ENCODE data around the gene MEIS2. TPM values are rescaled to one million over a fixed set of nuclear protein-coding genes. Genes with fewer than 3 reads are reported as not detected.

MEIS2 gene
- total and polyA plus RNA-seq, 12 donors = 21.1 to 64.5 (median 48.5) TPM

DNA sequence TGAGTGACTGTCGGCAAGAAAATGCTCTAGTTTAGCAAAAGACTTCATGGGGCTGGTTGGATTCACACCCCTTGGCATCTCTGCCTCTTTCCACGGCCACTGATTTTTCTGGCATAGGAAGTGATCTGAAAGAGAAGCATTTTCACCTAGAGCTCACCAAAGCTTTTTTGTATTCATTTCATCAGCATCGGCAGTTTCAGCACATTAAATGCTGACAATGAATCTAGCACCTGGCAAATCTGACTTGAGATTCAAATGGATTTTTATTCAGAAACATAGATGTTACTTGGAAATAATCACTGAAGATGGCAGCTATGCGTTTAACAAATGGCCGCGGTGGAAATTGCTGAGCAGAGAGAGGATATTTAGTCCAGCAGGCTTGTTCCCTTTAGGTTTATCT, 155.9 kb downstream of the MEIS2 start:
- Histone ChIP-seq H3K4me1 (peaks cover 0 to 63% (median 20%) of the 10 kb centered on the region in 9 donors), H3K36me3 (peaks cover 0 to 12% (median 0%) of the 10 kb centered on the region in 9 donors), H3K4me3 (no peak overlapping the region), H3K27me3 (no peaks in the 10 kb centered on the region), H3K27ac (no peak overlapping the region), H3K9me3 (no peaks in the 10 kb centered on the region)
- TF ChIP-seq, protein P1, sequence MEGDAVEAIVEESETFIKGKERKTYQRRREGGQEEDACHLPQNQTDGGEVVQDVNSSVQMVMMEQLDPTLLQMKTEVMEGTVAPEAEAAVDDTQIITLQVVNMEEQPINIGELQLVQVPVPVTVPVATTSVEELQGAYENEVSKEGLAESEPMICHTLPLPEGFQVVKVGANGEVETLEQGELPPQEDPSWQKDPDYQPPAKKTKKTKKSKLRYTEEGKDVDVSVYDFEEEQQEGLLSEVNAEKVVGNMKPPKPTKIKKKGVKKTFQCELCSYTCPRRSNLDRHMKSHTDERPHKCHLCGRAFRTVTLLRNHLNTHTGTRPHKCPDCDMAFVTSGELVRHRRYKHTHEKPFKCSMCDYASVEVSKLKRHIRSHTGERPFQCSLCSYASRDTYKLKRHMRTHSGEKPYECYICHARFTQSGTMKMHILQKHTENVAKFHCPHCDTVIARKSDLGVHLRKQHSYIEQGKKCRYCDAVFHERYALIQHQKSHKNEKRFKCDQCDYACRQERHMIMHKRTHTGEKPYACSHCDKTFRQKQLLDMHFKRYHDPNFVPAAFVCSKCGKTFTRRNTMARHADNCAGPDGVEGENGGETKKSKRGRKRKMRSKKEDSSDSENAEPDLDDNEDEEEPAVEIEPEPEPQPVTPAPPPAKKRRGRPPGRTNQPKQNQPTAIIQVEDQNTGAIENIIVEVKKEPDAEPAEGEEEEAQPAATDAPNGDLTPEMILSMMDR (IDR thresholded peaks at IDR 0.05) = no peak
- intact Hi-C loops (cut with DNase I) = no loop called here
- 47 to 48% methylated on average over 6 of the region's 6 CpGs for WGBS, 2 donors
- ATAC-seq (no peak), DNase-seq (no peak)

DNA sequence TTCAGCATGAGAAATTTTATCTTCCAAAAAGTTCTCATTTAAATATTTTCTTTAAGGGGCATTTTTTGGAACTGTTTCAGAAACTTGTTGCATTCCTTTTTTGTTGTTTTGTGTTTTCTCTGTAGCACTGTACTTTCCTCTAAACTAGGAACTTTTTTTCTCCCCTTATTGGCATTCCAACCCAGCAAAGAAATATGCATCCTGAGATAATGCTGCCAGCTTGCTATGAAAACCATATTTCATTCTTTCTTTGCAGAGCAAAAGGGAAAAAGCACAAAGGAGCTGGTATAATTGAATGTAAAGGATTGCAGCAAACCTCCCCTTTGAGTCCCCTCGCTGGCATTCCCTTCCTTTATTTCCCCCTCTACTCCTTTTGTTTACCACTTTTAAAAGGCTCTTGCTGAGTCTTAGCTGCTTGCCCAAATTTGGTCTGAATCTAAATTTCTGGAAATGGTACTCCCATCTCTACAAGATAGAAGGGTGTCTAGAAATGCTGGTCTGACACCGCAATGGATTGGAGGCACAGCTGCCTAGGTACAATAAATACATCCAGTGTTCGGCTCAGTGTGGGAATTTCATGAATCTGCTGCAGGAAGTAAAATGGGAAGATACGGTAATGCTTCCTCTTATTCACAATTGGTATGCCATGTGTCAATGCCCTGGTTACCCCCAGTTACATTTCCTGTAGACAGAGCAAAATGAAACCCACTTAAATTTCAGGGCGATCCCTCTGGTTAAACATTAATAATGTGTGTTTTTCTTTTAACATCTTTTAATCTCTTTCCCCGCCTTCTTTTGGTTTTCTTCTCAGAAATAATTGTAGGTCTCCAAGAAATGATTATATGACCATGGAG, 156.6 kb downstream of the MEIS2 start:
- 70 to 76% methylated on average over 6 of the region's 6 CpGs for WGBS, 2 donors
- Histone ChIP-seq H3K4me3 (no peak overlapping the region), H3K27me3 (no peaks in the 10 kb centered on the region), H3K36me3 (peaks cover 0 to 10% (median 0%) of the 10 kb centered on the region in 9 donors), H3K27ac (no peak overlapping the region), H3K4me1 (peaks cover 0 to 63% (median 20%) of the 10 kb centered on the region in 9 donors), H3K9me3 (no peaks in the 10 kb centered on the region)
- intact Hi-C loops (cut with DNase I) = no loop called here
- DNase-seq (no peak), ATAC-seq (no peak)
- TF ChIP-seq, protein P1 (IDR thresholded peaks at IDR 0.05) = no peak

DNA sequence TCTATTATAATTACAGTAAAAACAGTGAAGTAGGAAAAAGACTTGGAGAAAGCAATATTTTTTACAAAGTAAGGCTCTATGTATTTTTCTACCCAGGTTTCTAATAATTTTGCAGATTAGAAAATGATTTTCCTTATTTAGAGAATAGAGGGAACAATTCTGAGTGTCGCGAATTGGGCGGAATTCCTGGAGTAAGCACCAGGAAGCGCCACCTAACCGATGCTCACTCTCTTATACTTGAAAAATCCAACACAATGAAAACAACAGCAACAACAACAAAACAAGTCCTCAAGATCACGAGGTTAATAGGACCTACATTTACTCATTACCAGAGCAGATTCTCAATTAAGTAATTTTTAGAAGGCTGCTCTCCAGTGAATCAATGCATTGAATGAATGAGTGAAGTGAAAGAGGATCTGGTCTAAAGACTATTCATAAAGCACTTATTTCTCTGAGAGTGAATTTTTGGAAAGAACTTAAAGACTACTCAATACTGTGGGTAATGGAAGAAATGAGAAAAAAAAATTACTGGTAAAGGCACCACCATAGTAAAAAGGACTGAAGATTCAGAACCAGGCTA, 158.0 kb downstream of the MEIS2 start:
- Histone ChIP-seq H3K27me3 (no peaks in the 10 kb centered on the region), H3K9me3 (no peaks in the 10 kb centered on the region), H3K36me3 (peaks cover 0 to 7% (median 0%) of the 10 kb centered on the region in 9 donors), H3K27ac (no peak overlapping the region), H3K4me1 (peaks cover 0 to 60% (median 26%) of the 10 kb centered on the region in 9 donors), H3K4me3 (no peak overlapping the region)
- ATAC-seq (no peak), DNase-seq (no peak)
- intact Hi-C loops (cut with DNase I) = no loop called here
- TF ChIP-seq, protein P1 (IDR thresholded peaks at IDR 0.05) = no peak
- WGBS, 2 donors = 66 to 85% methylated on average over 6 of the region's 6 CpGs

DNA sequence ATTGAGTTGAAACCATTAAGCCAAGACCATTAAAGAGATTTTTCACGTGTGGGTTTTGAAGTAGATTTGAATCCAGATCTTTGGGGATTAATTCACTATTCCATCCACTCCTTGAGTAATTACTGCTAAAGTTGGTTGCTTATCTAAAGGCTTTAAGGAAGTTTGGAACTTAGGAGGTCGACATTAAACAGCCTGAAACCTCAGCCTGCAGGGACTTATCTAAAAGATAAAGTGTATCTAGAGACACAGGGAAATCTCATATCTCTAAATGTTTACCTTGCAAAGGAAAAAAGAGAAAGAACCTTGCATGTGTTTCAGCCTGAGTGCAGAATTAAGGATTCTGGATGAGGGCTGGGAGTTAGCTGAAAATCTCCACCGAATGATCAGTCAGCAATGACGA, 158.6 kb downstream of the MEIS2 start:
- ATAC-seq = no peak
- Histone ChIP-seq H3K4me3 (no peak overlapping the region), H3K36me3 (peaks cover 0 to 6% (median 0%) of the 10 kb centered on the region in 9 donors), H3K4me1 (peaks cover 0 to 60% (median 21%) of the 10 kb centered on the region in 9 donors), H3K9me3 (no peaks in the 10 kb centered on the region), H3K27me3 (no peaks in the 10 kb centered on the region), H3K27ac (no peak overlapping the region)
- TF ChIP-seq, protein P1 (IDR thresholded peaks at IDR 0.05) = no peak
- 31 to 45% methylated on average over 4 of the region's 4 CpGs for WGBS, 2 donors
- intact Hi-C loops (cut with DNase I) = no loop called here
- DNase-seq = no peak

Measured in heart right ventricle (tissue), 16 donors.